ENCODE measurements around the gene MTCH1. TPM values are rescaled to one million over a fixed set of nuclear protein-coding genes. Genes with fewer than 3 reads are reported as not detected.

MTCH1 gene
- total and polyA plus RNA-seq, 2 of the 4 experiments (the other 2 are of a cell fraction) = 215 to 263 TPM

DNA sequence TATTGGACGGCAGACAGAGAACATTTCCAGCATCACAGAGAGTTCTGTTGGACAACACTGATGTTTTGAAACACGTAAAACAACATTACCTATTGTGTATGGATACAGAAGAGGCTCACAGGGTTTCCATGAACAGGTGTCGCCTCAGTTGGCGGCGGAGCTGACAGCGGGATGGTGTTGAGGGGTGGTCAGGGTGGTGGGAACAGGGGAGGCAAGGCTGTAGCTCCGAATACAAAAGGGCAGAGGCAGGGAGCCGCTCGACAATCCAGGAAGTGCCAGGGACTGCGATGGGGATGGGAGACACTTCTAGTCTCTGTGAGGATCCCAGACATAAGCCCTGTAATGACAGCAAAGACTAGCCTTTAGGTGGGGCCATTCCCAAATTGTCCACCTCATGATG lies 46.0 kb downstream of the MTCH1 start:
- in situ Hi-C loops (cut with MboI; ENCODE audit: low sequenced_read_pairs) (no loop called here), intact Hi-C loops (cut with micrococcal nuclease) (no loop called here), dilution Hi-C loops (cut with HindIII; ENCODE audit: low sequenced_read_pairs, unreplicated experiment) (no loop called here)
- Histone ChIP-seq H3K79me1 (ENCODE audit: low read depth in 1 of 2, low read length in 2 of 2) (no peaks in the 10 kb centered on the region), H3K23ac (ENCODE audit: low read depth, low read length) (no peak overlapping the region), H2BK15ac (ENCODE audit: low read depth, low read length) (0 out of 3 replicates have a peak overlapping the region, but pooled peaks have one; percentile 1), H4K8ac (ENCODE audit: low read depth in 2 of 2, low read length in 2 of 2) (no peak overlapping the region), H4K5ac (ENCODE audit: low read depth, low read length) (no peak overlapping the region), H2AK9ac (replicated peaks; ENCODE audit: low read depth, low read length, poor library complexity) (no peak overlapping the region), H3K56ac (ENCODE audit: extremely low read depth, insufficient read depth, low read length) (no peak overlapping the region), H4K91ac (ENCODE audit: insufficient read depth, low read depth, low read length) (peak overlapping the region; percentile 45), H3K9me1 (ENCODE audit: insufficient read depth, low read length) (0 out of 2 replicates have a peak, but pooled peaks cover 9% of the 10 kb centered on the region), H3K9ac (ENCODE audit: low read depth, low read length) (no peak overlapping the region), H4K20me1 (ENCODE audit: insufficient read depth, low read length) (no peaks in the 10 kb centered on the region), H3K9me3 (ENCODE audit: control insufficient read depth, insufficient read depth, low read length) (no peaks in the 10 kb centered on the region), H3K18ac (ENCODE audit: low read depth, low read length) (no peak overlapping the region), H3K27ac (ENCODE audit: insufficient read depth, low read length) (no peak overlapping the region), H2AFZ (replicated peaks; ENCODE audit: low read length, poor library complexity) (no peak overlapping the region), H2BK120ac (ENCODE audit: low read depth, low read length) (no peak overlapping the region), H2BK5ac (ENCODE audit: low read depth, low read length, poor library complexity, severe bottlenecking) (no peak overlapping the region), H3K4me2 (ENCODE audit: low read depth, low read length) (no peak overlapping the region), H3K4ac (ENCODE audit: low read depth, low read length) (peak overlapping the region; percentile 22; the same call in 1 of the 2 replicates), H2AK5ac (ENCODE audit: low read depth, low read length) (peak overlapping the region; percentile 15; the same call in 1 of the 2 replicates), H3K36me3 (ENCODE audit: control insufficient read depth, insufficient read depth, low read length) (no peaks in the 10 kb centered on the region), H3K4me1 (ENCODE audit: control insufficient read depth, insufficient read depth, low read length) (peaks cover 9% of the 10 kb centered on the region), H3K27me3 (ENCODE audit: control insufficient read depth, insufficient read depth, low read length) (no peaks in the 10 kb centered on the region), H3K4me3 (ENCODE audit: insufficient read depth, low read depth, low read length) (no peak overlapping the region), H3K14ac (replicated peaks; ENCODE audit: low read depth, low read length) (no peak overlapping the region), H2BK20ac (ENCODE audit: low read depth, low read length) (peak overlapping the region; percentile 66; the same call in 1 of the 2 replicates)
- ATAC-seq (ENCODE audit: low read depth) (no peak), DNase-seq (no peak)
- 100% methylated on average over 3 of the region's 10 CpGs; no CpG with 5 or more reads in 1 of the 2 experiments for WGBS, 2 experiments (ENCODE audit: extremely low coverage in 2 of 2, insufficient read length in 1 of 2)
- no TSS peak for BruUV-seq (replicated peaks)
- ChIA-PET CTCF (no interaction called here), POLR2A (ENCODE audit: unreplicated experiment) (no interaction called here)
- TF ChIP-seq MXI1 (IDR thresholded peaks at IDR 0.05; ENCODE audit: borderline replicate concordance, low read depth, low read length) (no peak), FOS (IDR thresholded peaks at IDR 0.05; ENCODE audit: low read depth, low read length) (no peak), NFE2L2 (IDR thresholded peaks at IDR 0.05; ENCODE audit: low read depth, low read length) (no peak), CEBPB (IDR thresholded peaks at IDR 0.05; ENCODE audit: low read depth, low read length) (no peak), RCOR1 (IDR thresholded peaks at IDR 0.05; ENCODE audit: insufficient replicate concordance, low read length) (no peak), SMC3 (IDR thresholded peaks at IDR 0.05; ENCODE audit: low read depth, low read length) (no peak)
- TF ChIP-seq, protein P1, sequence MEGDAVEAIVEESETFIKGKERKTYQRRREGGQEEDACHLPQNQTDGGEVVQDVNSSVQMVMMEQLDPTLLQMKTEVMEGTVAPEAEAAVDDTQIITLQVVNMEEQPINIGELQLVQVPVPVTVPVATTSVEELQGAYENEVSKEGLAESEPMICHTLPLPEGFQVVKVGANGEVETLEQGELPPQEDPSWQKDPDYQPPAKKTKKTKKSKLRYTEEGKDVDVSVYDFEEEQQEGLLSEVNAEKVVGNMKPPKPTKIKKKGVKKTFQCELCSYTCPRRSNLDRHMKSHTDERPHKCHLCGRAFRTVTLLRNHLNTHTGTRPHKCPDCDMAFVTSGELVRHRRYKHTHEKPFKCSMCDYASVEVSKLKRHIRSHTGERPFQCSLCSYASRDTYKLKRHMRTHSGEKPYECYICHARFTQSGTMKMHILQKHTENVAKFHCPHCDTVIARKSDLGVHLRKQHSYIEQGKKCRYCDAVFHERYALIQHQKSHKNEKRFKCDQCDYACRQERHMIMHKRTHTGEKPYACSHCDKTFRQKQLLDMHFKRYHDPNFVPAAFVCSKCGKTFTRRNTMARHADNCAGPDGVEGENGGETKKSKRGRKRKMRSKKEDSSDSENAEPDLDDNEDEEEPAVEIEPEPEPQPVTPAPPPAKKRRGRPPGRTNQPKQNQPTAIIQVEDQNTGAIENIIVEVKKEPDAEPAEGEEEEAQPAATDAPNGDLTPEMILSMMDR (conservative IDR thresholded peaks at IDR 0.05; ENCODE audit: low read depth, low read length) = no peak
- TF ChIP-seq, protein P2, sequence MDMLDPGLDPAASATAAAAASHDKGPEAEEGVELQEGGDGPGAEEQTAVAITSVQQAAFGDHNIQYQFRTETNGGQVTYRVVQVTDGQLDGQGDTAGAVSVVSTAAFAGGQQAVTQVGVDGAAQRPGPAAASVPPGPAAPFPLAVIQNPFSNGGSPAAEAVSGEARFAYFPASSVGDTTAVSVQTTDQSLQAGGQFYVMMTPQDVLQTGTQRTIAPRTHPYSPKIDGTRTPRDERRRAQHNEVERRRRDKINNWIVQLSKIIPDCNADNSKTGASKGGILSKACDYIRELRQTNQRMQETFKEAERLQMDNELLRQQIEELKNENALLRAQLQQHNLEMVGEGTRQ (IDR thresholded peaks at IDR 0.05; ENCODE audit: low read depth, low read length) = no peak

Data from IMR-90 (cell line).